ENCODE results near the gene CTNNA2.

CTNNA2 gene

GRCh38 chr2:80148906-80149305, 636.1 kb downstream of the CTNNA2 start:
- H3K4me1 ChIP-seq (ENCODE audit: insufficient read depth, low read length): no peaks in the 10 kb centered on the region
- H3K79me2 ChIP-seq (ENCODE audit: insufficient read depth, low read length): no peaks in the 10 kb centered on the region
- no peak overlapping the region for H3K4me3 ChIP-seq (ENCODE audit: low read depth in 1 of 2, low read length in 2 of 2)
- H3K36me3 ChIP-seq (ENCODE audit: insufficient read depth, low read length): no peaks in the 10 kb centered on the region
- H3K9me3 ChIP-seq (ENCODE audit: insufficient read depth, low read length, severe bottlenecking): no peaks in the 10 kb centered on the region
- TF ChIP-seq CTCF (IDR thresholded peaks at IDR 0.05; ENCODE audit: borderline replicate concordance, extremely low read depth, low read length, poor library complexity, severe bottlenecking) (no peak), EZH2 (IDR thresholded peaks at IDR 0.05; ENCODE audit: borderline replicate concordance, low read depth, low read length, severe bottlenecking) (no peak)
- H2AFZ ChIP-seq (ENCODE audit: low read depth, low read length): no peak overlapping the region
- H3K27ac ChIP-seq (ENCODE audit: low read length): no peak overlapping the region
- H3K9ac ChIP-seq (ENCODE audit: low read depth, low read length): no peak overlapping the region
- no peaks in the 10 kb centered on the region for H4K20me1 ChIP-seq (ENCODE audit: insufficient read depth, low read length)
- no peak overlapping the region for H3K4me2 ChIP-seq (ENCODE audit: insufficient read depth, low read length)
- ATAC-seq (ENCODE audit: insufficient read depth, low read depth) (no peak), DNase-seq (no peak)
- no peaks in the 10 kb centered on the region for H3K27me3 ChIP-seq (ENCODE audit: insufficient read depth, low read length, poor library complexity)

GRCh38 chr2:80149991-80150390, 637.1 kb downstream of the CTNNA2 start:
- Histone ChIP-seq H2AFZ (ENCODE audit: low read depth, low read length) (no peak overlapping the region), H3K27me3 (ENCODE audit: insufficient read depth, low read length, poor library complexity) (no peaks in the 10 kb centered on the region), H3K9me3 (ENCODE audit: insufficient read depth, low read length, severe bottlenecking) (no peaks in the 10 kb centered on the region), H3K79me2 (ENCODE audit: insufficient read depth, low read length) (no peaks in the 10 kb centered on the region), H3K4me1 (ENCODE audit: insufficient read depth, low read length) (no peaks in the 10 kb centered on the region), H3K4me2 (ENCODE audit: insufficient read depth, low read length) (no peak overlapping the region), H4K20me1 (ENCODE audit: insufficient read depth, low read length) (no peaks in the 10 kb centered on the region), H3K36me3 (ENCODE audit: insufficient read depth, low read length) (no peaks in the 10 kb centered on the region), H3K4me3 (ENCODE audit: low read depth in 1 of 2, low read length in 2 of 2) (no peak overlapping the region), H3K27ac (ENCODE audit: low read length) (no peak overlapping the region), H3K9ac (ENCODE audit: low read depth, low read length) (no peak overlapping the region)
- no peak for TF ChIP-seq EZH2 (IDR thresholded peaks at IDR 0.05; ENCODE audit: borderline replicate concordance, low read depth, low read length, severe bottlenecking)
- TF ChIP-seq CTCF (IDR thresholded peaks at IDR 0.05; ENCODE audit: borderline replicate concordance, extremely low read depth, low read length, poor library complexity, severe bottlenecking): no peak
- ATAC-seq (ENCODE audit: insufficient read depth, low read depth) (no peak), DNase-seq (no peak)

- Histone ChIP-seq H3K9me3 (ENCODE audit: insufficient read depth, low read length, severe bottlenecking) (no peaks in the 10 kb centered on the region), H3K9ac (ENCODE audit: low read depth, low read length) (no peak overlapping the region), H2AFZ (ENCODE audit: low read depth, low read length) (no peak overlapping the region), H3K36me3 (ENCODE audit: insufficient read depth, low read length) (no peaks in the 10 kb centered on the region), H3K27ac (ENCODE audit: low read length) (no peak overlapping the region), H3K27me3 (ENCODE audit: insufficient read depth, low read length, poor library complexity) (no peaks in the 10 kb centered on the region), H3K4me2 (ENCODE audit: insufficient read depth, low read length) (no peak overlapping the region), H3K79me2 (ENCODE audit: insufficient read depth, low read length) (no peaks in the 10 kb centered on the region), H4K20me1 (ENCODE audit: insufficient read depth, low read length) (no peaks in the 10 kb centered on the region), H3K4me3 (ENCODE audit: low read depth in 1 of 2, low read length in 2 of 2) (no peak overlapping the region), H3K4me1 (ENCODE audit: insufficient read depth, low read length) (no peaks in the 10 kb centered on the region)
- TF ChIP-seq EZH2 (IDR thresholded peaks at IDR 0.05; ENCODE audit: borderline replicate concordance, low read depth, low read length, severe bottlenecking): no peak
- TF ChIP-seq CTCF (IDR thresholded peaks at IDR 0.05; ENCODE audit: borderline replicate concordance, extremely low read depth, low read length, poor library complexity, severe bottlenecking): no peak
- ATAC-seq (ENCODE audit: insufficient read depth, low read depth) (no peak), DNase-seq (no peak)
Measured at GRCh38 chr2:80151248-80151647, 638.4 kb downstream of the CTNNA2 start.

GRCh38 chr2:80151651-80152050, 638.8 kb downstream of the CTNNA2 start:
- H3K9ac ChIP-seq (ENCODE audit: low read depth, low read length): no peak overlapping the region
- no peak for ATAC-seq (ENCODE audit: insufficient read depth, low read depth)

More at GRCh38 chr2:80151651-80152050, 638.8 kb downstream of the CTNNA2 start:
- no peaks in the 10 kb centered on the region for H3K9me3 ChIP-seq (ENCODE audit: insufficient read depth, low read length, severe bottlenecking)
- H3K27ac ChIP-seq (ENCODE audit: low read length): no peak overlapping the region
- no peaks in the 10 kb centered on the region for H3K27me3 ChIP-seq (ENCODE audit: insufficient read depth, low read length, poor library complexity)
- no peak overlapping the region for H3K4me2 ChIP-seq (ENCODE audit: insufficient read depth, low read length)
- H3K36me3 ChIP-seq (ENCODE audit: insufficient read depth, low read length): no peaks in the 10 kb centered on the region
- DNase-seq: no peak
- H3K79me2 ChIP-seq (ENCODE audit: insufficient read depth, low read length): no peaks in the 10 kb centered on the region
- H4K20me1 ChIP-seq (ENCODE audit: insufficient read depth, low read length): no peaks in the 10 kb centered on the region
- no peak overlapping the region for H3K4me3 ChIP-seq (ENCODE audit: low read depth in 1 of 2, low read length in 2 of 2)
- H2AFZ ChIP-seq (ENCODE audit: low read depth, low read length): no peak overlapping the region
- TF ChIP-seq CTCF (IDR thresholded peaks at IDR 0.05; ENCODE audit: borderline replicate concordance, extremely low read depth, low read length, poor library complexity, severe bottlenecking) (no peak), EZH2 (IDR thresholded peaks at IDR 0.05; ENCODE audit: borderline replicate concordance, low read depth, low read length, severe bottlenecking) (no peak)
- H3K4me1 ChIP-seq (ENCODE audit: insufficient read depth, low read length): no peaks in the 10 kb centered on the region
